ENCODE data around the gene KRT14. TPM values are rescaled to one million over a fixed set of nuclear protein-coding genes. Genes with fewer than 3 reads are reported as not detected.

Gene KRT14
- total and polyA plus RNA-seq, 2 donors (not counting 3 experiments of a cell fraction or from before 2014, with no cell fraction given), result 0.12 to 0.66 TPM

- H4K20me1 ChIP-seq (replicated peaks; ENCODE audit: control insufficient read depth, extremely low read depth, insufficient read depth, low read length), result no peaks in the 10 kb centered on the region
- ChIA-PET CTCF (interaction anchor here (0.6 to 1.6 kb wide), 3 partner anchors 9 to 104 kb away, joined by 3 to 4 read pairs (median 4); no protein-coding TSS in a partner anchor), POLR2A (no interaction called here)
- no peaks in the 10 kb centered on the region for H3K36me3 ChIP-seq (ENCODE audit: control insufficient read depth in 2 of 2, extremely low read depth in 1 of 2, insufficient read depth in 2 of 2, low read length in 2 of 2)
- no peaks in the 10 kb centered on the region for H3K4me1 ChIP-seq (ENCODE audit: control insufficient read depth, extremely low read depth, insufficient read depth, low read length)
- DNase-seq (ENCODE audit: low read depth, low spot score) (no peak), FAIRE-seq (no peak)
- no peaks in the 10 kb centered on the region for H3K79me2 ChIP-seq (ENCODE audit: control insufficient read depth, insufficient read depth, low read length)
- H3K27ac ChIP-seq (ENCODE audit: insufficient read depth, low read depth, low read length), result no peak overlapping the region
- no TSS peak for BruUV-seq (replicated peaks)
- no peak for TF ChIP-seq JUN (IDR thresholded peaks at IDR 0.05; ENCODE audit: borderline replicate concordance, insufficient read depth, insufficient read length, low read depth)
- no peak for TF ChIP-seq MYC (IDR thresholded peaks at IDR 0.05; ENCODE audit: low read depth, low read length)
- TF ChIP-seq POLR2AphosphoS5 (IDR thresholded peaks at IDR 0.05; ENCODE audit: insufficient read depth, low read depth, low read length), result no peak
- H3K4me2 ChIP-seq (ENCODE audit: insufficient read depth, low read length), result no peak overlapping the region
- no peaks in the 10 kb centered on the region for H3K9me3 ChIP-seq (replicated peaks; ENCODE audit: control insufficient read depth, insufficient read depth, low read length)
- H2AFZ ChIP-seq (ENCODE audit: low read depth, low read length), result no peak overlapping the region
- dilution Hi-C loops (cut with MboI; ENCODE audit: extremely low pct_ligation_motif_present, low sequenced_read_pairs), result no loop called here
- peaks cover 27 to 40% of the 10 kb centered on the region in 2 experiments for H3K27me3 ChIP-seq (ENCODE audit: control insufficient read depth in 2 of 2, insufficient read depth in 2 of 2, low read length in 2 of 2)
- intact Hi-C loops (cut with micrococcal nuclease), result no loop called here
- no peak overlapping the region for H3K9ac ChIP-seq (replicated peaks; ENCODE audit: extremely low read depth, insufficient read depth, low read length)
- no peaks in the 10 kb centered on the region for H3K9me1 ChIP-seq (replicated peaks; ENCODE audit: control insufficient read depth, extremely low read depth, insufficient read depth, low read length)
- H3K4me3 ChIP-seq (replicated peaks in 1 of 3; ENCODE audit: insufficient read depth in 1 of 3, low read depth in 1 of 3, low read length in 3 of 3), result no peak overlapping the region
These were observed 25.1 kb downstream of the KRT14 start for GRCh38 chr17:41561554-41561953.

GRCh38 chr17:41559548-41559947 is 27.1 kb downstream of the KRT14 start:
- TF ChIP-seq FOS (IDR thresholded peaks at IDR 0.05; ENCODE audit: borderline replicate concordance, insufficient read depth, low read length), result no peak
- no peak for TF ChIP-seq MAX (IDR thresholded peaks at IDR 0.05; ENCODE audit: insufficient read depth, insufficient read length)
- no peak for TF ChIP-seq CTCF (IDR thresholded peaks at IDR 0.05; ENCODE audit: extremely low read depth in 1 of 2, insufficient read depth in 1 of 2, low read depth in 1 of 2, low read length in 2 of 2)
- TF ChIP-seq POLR2A (IDR thresholded peaks at IDR 0.05; ENCODE audit: low read depth, low read length), result no peak
- TF ChIP-seq MYC (IDR thresholded peaks at IDR 0.05; ENCODE audit: low read depth, low read length), result no peak
- no peak for TF ChIP-seq JUN (IDR thresholded peaks at IDR 0.05; ENCODE audit: borderline replicate concordance, insufficient read depth, insufficient read length, low read depth)
- no peak for TF ChIP-seq EZH2 (IDR thresholded peaks at IDR 0.05; ENCODE audit: borderline replicate concordance, low read depth, low read length, severe bottlenecking)
- TF ChIP-seq POLR2AphosphoS5 (IDR thresholded peaks at IDR 0.05; ENCODE audit: insufficient read depth, low read depth, low read length), result no peak
- TF ChIP-seq GATA2 (IDR thresholded peaks at IDR 0.05; ENCODE audit: insufficient read depth, insufficient read length, low read depth, low read length), result no peak

More at GRCh38 chr17:41559548-41559947, 27.1 kb downstream of the KRT14 start:
- no peaks in the 10 kb centered on the region for H3K9me3 ChIP-seq (replicated peaks; ENCODE audit: control insufficient read depth, insufficient read depth, low read length)
- no TSS peak for BruUV-seq (replicated peaks)
- ChIA-PET CTCF (interaction anchor here (1.2 to 3.5 kb wide), 5 partner anchors 10 to 103 kb away, joined by 3 to 34 read pairs (median 16); no protein-coding TSS in a partner anchor), POLR2A (no interaction called here)
- FAIRE-seq (no peak), DNase-seq (ENCODE audit: low read depth, low spot score) (no peak)
- no peak overlapping the region for H2AFZ ChIP-seq (ENCODE audit: low read depth, low read length)
- H3K79me2 ChIP-seq (ENCODE audit: control insufficient read depth, insufficient read depth, low read length), result no peaks in the 10 kb centered on the region
- no peak overlapping the region for H3K9ac ChIP-seq (replicated peaks; ENCODE audit: extremely low read depth, insufficient read depth, low read length)
- peaks cover 24 to 38% of the 10 kb centered on the region in 2 experiments for H3K27me3 ChIP-seq (ENCODE audit: control insufficient read depth in 2 of 2, insufficient read depth in 2 of 2, low read length in 2 of 2)
- no peaks in the 10 kb centered on the region for H3K36me3 ChIP-seq (ENCODE audit: control insufficient read depth in 2 of 2, extremely low read depth in 1 of 2, insufficient read depth in 2 of 2, low read length in 2 of 2)
- no peak overlapping the region for H3K4me3 ChIP-seq (replicated peaks in 1 of 3; ENCODE audit: insufficient read depth in 1 of 3, low read depth in 1 of 3, low read length in 3 of 3)
- no peaks in the 10 kb centered on the region for H3K9me1 ChIP-seq (replicated peaks; ENCODE audit: control insufficient read depth, extremely low read depth, insufficient read depth, low read length)
- dilution Hi-C loops (cut with MboI; ENCODE audit: extremely low pct_ligation_motif_present, low sequenced_read_pairs) (no loop called here), intact Hi-C loops (cut with micrococcal nuclease) (no loop called here)
- no peak overlapping the region for H3K27ac ChIP-seq (ENCODE audit: insufficient read depth, low read depth, low read length)
- no peak overlapping the region for H3K4me2 ChIP-seq (ENCODE audit: insufficient read depth, low read length)
- no peaks in the 10 kb centered on the region for H4K20me1 ChIP-seq (replicated peaks; ENCODE audit: control insufficient read depth, extremely low read depth, insufficient read depth, low read length)
- peaks cover 10% of the 10 kb centered on the region for H3K4me1 ChIP-seq (ENCODE audit: control insufficient read depth, extremely low read depth, insufficient read depth, low read length)

Measured in endothelial cell of umbilical vein (primary cell).